Measurements from ENCODE around the gene ANKRD44.

DNA sequence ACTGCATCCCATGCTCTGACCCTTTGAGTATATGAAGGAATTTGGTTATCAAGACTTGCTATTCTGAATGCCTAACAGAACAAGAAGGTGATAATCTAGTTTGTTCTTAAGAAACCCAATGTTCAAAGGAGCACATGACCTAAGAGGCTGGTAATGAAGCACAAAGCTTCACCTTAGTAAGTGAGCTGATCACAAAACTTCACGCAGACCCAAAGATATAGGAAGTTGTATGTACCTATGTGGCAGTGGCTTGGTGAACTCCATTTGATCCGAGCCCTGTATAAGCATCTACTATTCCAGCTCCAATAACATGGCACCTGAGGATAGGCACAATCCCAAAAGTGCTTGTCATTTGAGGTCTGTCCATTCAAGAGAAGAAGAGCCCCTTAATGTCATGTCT, 78.6 kb downstream of the ANKRD44 start:
- TF ChIP-seq, protein P1, sequence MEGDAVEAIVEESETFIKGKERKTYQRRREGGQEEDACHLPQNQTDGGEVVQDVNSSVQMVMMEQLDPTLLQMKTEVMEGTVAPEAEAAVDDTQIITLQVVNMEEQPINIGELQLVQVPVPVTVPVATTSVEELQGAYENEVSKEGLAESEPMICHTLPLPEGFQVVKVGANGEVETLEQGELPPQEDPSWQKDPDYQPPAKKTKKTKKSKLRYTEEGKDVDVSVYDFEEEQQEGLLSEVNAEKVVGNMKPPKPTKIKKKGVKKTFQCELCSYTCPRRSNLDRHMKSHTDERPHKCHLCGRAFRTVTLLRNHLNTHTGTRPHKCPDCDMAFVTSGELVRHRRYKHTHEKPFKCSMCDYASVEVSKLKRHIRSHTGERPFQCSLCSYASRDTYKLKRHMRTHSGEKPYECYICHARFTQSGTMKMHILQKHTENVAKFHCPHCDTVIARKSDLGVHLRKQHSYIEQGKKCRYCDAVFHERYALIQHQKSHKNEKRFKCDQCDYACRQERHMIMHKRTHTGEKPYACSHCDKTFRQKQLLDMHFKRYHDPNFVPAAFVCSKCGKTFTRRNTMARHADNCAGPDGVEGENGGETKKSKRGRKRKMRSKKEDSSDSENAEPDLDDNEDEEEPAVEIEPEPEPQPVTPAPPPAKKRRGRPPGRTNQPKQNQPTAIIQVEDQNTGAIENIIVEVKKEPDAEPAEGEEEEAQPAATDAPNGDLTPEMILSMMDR (IDR thresholded peaks at IDR 0.05): no peak
- TF ChIP-seq POLR2AphosphoS5 (IDR thresholded peaks at IDR 0.05): no peak

Measured in gastroesophageal sphincter (tissue), 3 donors.